Endodermal cell (in vitro differentiated cells): ENCODE results near the gene REPS2. TPM values are rescaled to one million over a fixed set of nuclear protein-coding genes. Genes with fewer than 3 reads are reported as not detected.

Experiments used
- DNase-seq: peaks from one replicate; pipeline ENCODE4 v3.0.0-alpha.2; 2017
- H3K27ac ChIP-seq: 2 replicates; pipeline ENCODE4 v1.5.1; 2013; ENCODE audit warnings: mild to moderate bottlenecking, low read depth, low read length, moderate library complexity
- H3K27me3 ChIP-seq: 2 replicates; pipeline ENCODE4 v1.6.1; 2013; ENCODE audit warnings: mild to moderate bottlenecking, low read length, moderate library complexity; ENCODE audit not compliant: insufficient read depth, control insufficient read depth, poor library complexity, severe bottlenecking
- H3K36me3 ChIP-seq: 2 replicates; pipeline ENCODE4 v1.7.0; 2013; ENCODE audit warnings: mild to moderate bottlenecking, low read length, moderate library complexity; ENCODE audit not compliant: control insufficient read depth, insufficient read depth
- H3K4me1 ChIP-seq: one replicate; pipeline ENCODE4 v1.7.0; 2013; ENCODE audit warnings: low read length; ENCODE audit not compliant: control insufficient read depth, insufficient read depth
- H3K4me3 ChIP-seq: 2 replicates; pipeline ENCODE4 v1.5.1; 2013; ENCODE audit warnings: mild to moderate bottlenecking, low read length, moderate library complexity
- H3K9ac ChIP-seq: 2 replicates; pipeline ENCODE4 v1.6.1; 2013; ENCODE audit warnings: mild to moderate bottlenecking, low read length, moderate library complexity; ENCODE audit not compliant: poor library complexity, severe bottlenecking; ENCODE audit errors: extremely low read depth
- H3K9me3 ChIP-seq: 2 replicates; pipeline ENCODE4 v1.6.1; 2013; ENCODE audit warnings: mild to moderate bottlenecking, low read length, moderate library complexity; ENCODE audit not compliant: control insufficient read depth
- H3K27ac Mint-ChIP-seq: 2 replicates; pipeline ENCODE4 v1.8.0; 2020; ENCODE audit warnings: mixed read lengths
- H3K27me3 Mint-ChIP-seq: 2 replicates; pipeline ENCODE4 v1.8.0; 2021; ENCODE audit warnings: mild to moderate bottlenecking, mixed read lengths; ENCODE audit not compliant: insufficient read depth
- H3K36me3 Mint-ChIP-seq: 2 replicates; pipeline ENCODE4 v1.8.0; 2020; ENCODE audit warnings: low read depth, mixed read lengths
- H3K4me1 Mint-ChIP-seq: 2 replicates; pipeline ENCODE4 v1.8.0; 2020; ENCODE audit warnings: mixed read lengths
- H3K4me3 Mint-ChIP-seq: 2 replicates; pipeline ENCODE4 v1.8.0; 2020; ENCODE audit warnings: mild to moderate bottlenecking, moderate library complexity, mixed read lengths
- H3K9me3 Mint-ChIP-seq: 2 replicates; pipeline ENCODE4 v1.8.0; 2020; ENCODE audit warnings: mild to moderate bottlenecking, mixed read lengths
- CTCF ChIP-seq: fragments of 200-600 bp; sonication (generic); conservative IDR thresholded peaks from 2 replicates; pipeline ENCODE4 v1.5.0; 2021; ENCODE audit warnings: antibody characterized with exemption, mild to moderate bottlenecking
- WGBS, 2 experiments: methylation state at CpG; one replicate each; pipeline versions ENCODE4 v1.1.5 to v1.1.7; 2013; ENCODE audit warnings: missing lambda C conversion rate in 2 of 2, mixed read lengths in 1 of 2; ENCODE audit not compliant: insufficient coverage in 1 of 2, insufficient read length in 1 of 2; 5-methylcytosine and 5-hydroxymethylcytosine counted together
- long read RNA-seq, 4 experiments: library from polyadenylated mRNA in 2 of 4; library from RNA in 1 of 4; library from capped mRNA in 1 of 4; stranded (forward) in 3 of 4; unstranded in 1 of 4; transcript quantifications; one replicate each; pipeline ENCODE4 v2.0.0, GENCODE V29; 2020 to 2021; ENCODE audit warnings: inconsistent platforms in 1 of 4
- polyA plus RNA-seq, 2 experiments: library from polyadenylated mRNA; stranded (reverse); fragments of 50-300 nt; gene quantifications; one replicate each; pipeline ENCODE4 v1.2.3, GENCODE V29; 2013
- total RNA-seq, 2 donors: library from RNA; stranded (reverse); fragmentation: NEBNext Ultra II Directional in 1 of 2; extraction: Animal tissue kit (Norgen Biotek cat#: 25700) in 1 of 2; gene quantifications; 2 replicates in 1 of 2; 3 replicates in 1 of 2; pipeline ENCODE4 v1.2.1, GENCODE V29; 2021

REPS2 gene
- 10 to 100 TPM in 1 of 2 donors, 1 to 10 TPM in 1; 4.3 to 16.6 TPM for total RNA-seq
- 0.57 TPM for polyA plus RNA-seq (2013, experiment 1 of 2)
- 1.3 TPM for polyA plus RNA-seq (2013, experiment 2 of 2)
- long read RNA-seq, experiment 1 = 0 reads
- long read RNA-seq, experiment 2, partial matches to known transcripts = 0 of 6 reads
- long read RNA-seq, experiment 2, other reads (novel, unspliced or antisense) = 6 of 6 reads
- long read RNA-seq, experiment 3, partial matches to known transcripts = 0 of 2 reads
- long read RNA-seq, experiment 3, other reads (novel, unspliced or antisense) = 2 of 2 reads
- long read RNA-seq, experiment 4, partial matches to known transcripts = 0 of 1 reads
- long read RNA-seq, experiment 4, other reads (novel, unspliced or antisense) = 1 of 1 reads

DNA sequence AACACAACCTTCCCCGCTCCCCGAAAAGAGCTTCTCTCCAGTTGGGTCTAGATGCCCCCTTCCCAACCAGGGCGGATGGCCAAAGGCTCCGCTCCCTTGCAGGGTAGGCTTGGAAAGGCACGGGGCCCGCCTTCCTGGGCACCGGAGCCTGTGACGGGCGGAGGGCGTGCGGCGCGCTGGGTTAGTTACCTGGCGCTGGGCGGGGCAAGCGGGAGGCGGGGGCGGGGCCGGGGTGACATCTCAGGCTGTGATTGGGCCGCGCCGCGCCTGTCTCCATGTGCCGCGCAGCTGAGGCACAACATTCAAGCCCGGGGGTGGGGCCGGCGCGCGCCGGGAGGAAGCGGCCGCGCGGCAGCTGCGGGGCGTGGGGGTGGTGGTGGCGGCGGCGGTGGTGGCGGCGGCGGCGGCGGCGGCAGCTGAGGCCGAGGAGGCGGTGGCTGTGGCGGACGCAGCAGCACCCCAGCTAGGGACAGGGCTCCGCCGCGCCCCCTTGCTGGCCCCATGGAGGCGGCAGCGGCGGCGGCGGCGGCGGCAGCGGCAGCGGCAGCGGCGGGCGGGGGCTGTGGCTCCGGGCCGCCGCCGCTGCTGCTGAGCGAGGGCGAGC lies at the start of gene REPS2:
Gene REPS2 (plus strand): TSS at position 298 of the 604 bp plus-strand sequence. CDS start 204 bp downstream, at position 502.
- H3K36me3 ChIP-seq = no peaks in the 10 kb centered on the region
- H3K9me3 ChIP-seq = no peaks in the 10 kb centered on the region
- H3K9me3 Mint-ChIP-seq = peaks cover 9% of the 10 kb centered on the region
- no peak for TF ChIP-seq CTCF
- H3K9ac ChIP-seq = no peak within 1 kb of the TSS
- H3K27me3 ChIP-seq = peaks cover 21% of the 10 kb centered on the region
- peak within 1 kb of the TSS; percentile 77 for H3K4me3 ChIP-seq
- H3K27ac ChIP-seq = no peak within 1 kb of the TSS
- peak within 1 kb of the TSS; percentile 79 for H3K27ac Mint-ChIP-seq
- WGBS, 2 experiments = 0% methylated on average over 42 of the region's 71 CpGs; no CpG with 5 or more reads in 1 of the 2 experiments
- peak; percentile 98 for DNase-seq
- H3K36me3 Mint-ChIP-seq = no peaks in the 10 kb centered on the region
- H3K4me1 ChIP-seq = no peaks in the 10 kb centered on the region
- peaks cover 5% of the 10 kb centered on the region for H3K4me1 Mint-ChIP-seq
- peak within 1 kb of the TSS; percentile 82 for H3K4me3 Mint-ChIP-seq
- peaks cover 28% of the 10 kb centered on the region for H3K27me3 Mint-ChIP-seq

GRCh38 chrX:16897445-16897844 lies 49.0 kb upstream of the REPS2 start:
- peaks cover 4% of the 10 kb centered on the region for H3K27me3 Mint-ChIP-seq
- TF ChIP-seq CTCF = peak; percentile 55
- Histone ChIP-seq H3K9me3 (no peaks in the 10 kb centered on the region), H3K27ac (no peak overlapping the region), H3K4me1 (no peaks in the 10 kb centered on the region), H3K27me3 (no peaks in the 10 kb centered on the region), H3K36me3 (no peaks in the 10 kb centered on the region), H3K9ac (no peak overlapping the region), H3K4me3 (no peak overlapping the region)
- no peaks in the 10 kb centered on the region for H3K9me3 Mint-ChIP-seq
- no peak overlapping the region for H3K4me3 Mint-ChIP-seq
- no peaks in the 10 kb centered on the region for H3K36me3 Mint-ChIP-seq
- H3K4me1 Mint-ChIP-seq = peaks cover 2% of the 10 kb centered on the region
- 85 to 100% methylated on average over 1 to 2 of the region's 2 CpGs for WGBS, 2 experiments
- DNase-seq = peak; percentile 64
- no peak overlapping the region for H3K27ac Mint-ChIP-seq

GRCh38 chrX:16903274-16904022 lies 43.0 kb upstream of the REPS2 start:
- no peak overlapping the region for H3K27ac ChIP-seq
- no peaks in the 10 kb centered on the region for H3K4me1 ChIP-seq
- TF ChIP-seq CTCF = no peak
- H3K9ac ChIP-seq = no peak overlapping the region
- no peaks in the 10 kb centered on the region for H3K36me3 ChIP-seq
- no peak for DNase-seq
- no peak overlapping the region for H3K4me3 ChIP-seq
- H3K9me3 ChIP-seq = no peaks in the 10 kb centered on the region
- Mint-ChIP-seq H3K27me3 (peaks cover 3% of the 10 kb centered on the region), H3K27ac (no peak overlapping the region), H3K4me1 (no peaks in the 10 kb centered on the region), H3K9me3 (peaks cover 2% of the 10 kb centered on the region), H3K36me3 (no peaks in the 10 kb centered on the region), H3K4me3 (no peak overlapping the region)
- no peaks in the 10 kb centered on the region for H3K27me3 ChIP-seq
- 88 to 100% methylated on average over 5 to 7 of the region's 8 CpGs for WGBS, 2 experiments
